GM23338 (cell line): ENCODE data around the gene CATSPERZ. TPM values are rescaled to one million over a fixed set of nuclear protein-coding genes. Genes with fewer than 3 reads are reported as not detected.

Experiments used
- ATAC-seq: fragments of 200-7000 bp; cut with Tn5 transposase; 3 replicates; pipeline ENCODE4 v1.9.1; 2020
- DNase-seq: peaks from one replicate; pipeline ENCODE4 v3.0.0-alpha.2; 2015; ENCODE audit warnings: low spot score
- H2AFZ ChIP-seq: fragments of 200-600 bp; sonication (generic); 2 replicates; pipeline ENCODE4 v1.8.0; 2016; ENCODE audit warnings: antibody characterized with exemption, mild to moderate bottlenecking, moderate library complexity
- H3F3A ChIP-seq: fragments of 200-600 bp; sonication (generic); replicated peaks from 2 replicates; pipeline ENCODE4 v1.8.0; 2017; ENCODE audit warnings: antibody characterized with exemption, mixed run types, low read depth
- H3K27ac ChIP-seq: fragments of 200-600 bp; sonication (generic); 2 replicates; pipeline ENCODE4 v1.6.1; 2016; ENCODE audit warnings: low read depth
- H3K27me3 ChIP-seq: fragments of 200-600 bp; sonication (generic); 2 replicates; pipeline ENCODE4 v1.8.0; 2016; ENCODE audit warnings: mild to moderate bottlenecking, mixed run types, moderate library complexity; ENCODE audit not compliant: insufficient read depth
- H3K36me3 ChIP-seq: fragments of 200-600 bp; sonication (generic); 2 replicates; pipeline ENCODE4 v1.8.0; 2016; ENCODE audit warnings: mild to moderate bottlenecking; ENCODE audit not compliant: insufficient read depth
- H3K4me1 ChIP-seq: fragments of 200-600 bp; sonication (generic); 2 replicates; pipeline ENCODE4 v1.8.0; 2016; ENCODE audit warnings: mild to moderate bottlenecking, moderate library complexity; ENCODE audit not compliant: insufficient read depth
- H3K4me2 ChIP-seq: fragments of 200-600 bp; sonication (generic); 2 replicates; pipeline ENCODE4 v1.7.1; 2017; ENCODE audit warnings: mixed run types
- H3K4me3 ChIP-seq: fragments of 200-600 bp; sonication (generic); 2 replicates; pipeline ENCODE4 v1.6.1; 2016; ENCODE audit warnings: mixed run types
- H3K79me2 ChIP-seq: fragments of 200-600 bp; sonication (generic); replicated peaks from 2 replicates; pipeline ENCODE4 v1.8.0; 2017; ENCODE audit warnings: mild to moderate bottlenecking; ENCODE audit not compliant: insufficient read depth
- H3K9me2 ChIP-seq: fragments of 200-600 bp; sonication (generic); 2 replicates; pipeline ENCODE4 v1.8.0; 2017; ENCODE audit not compliant: insufficient read depth
- H4K20me1 ChIP-seq: fragments of 200-600 bp; sonication (generic); replicated peaks from 2 replicates; pipeline ENCODE4 v1.8.0; 2017; ENCODE audit warnings: mild to moderate bottlenecking; ENCODE audit not compliant: insufficient read depth
- H3K27ac Mint-ChIP-seq: 2 replicates; pipeline ENCODE4 v1.8.0; 2020; ENCODE audit warnings: inconsistent platforms, mild to moderate bottlenecking, moderate library complexity, mixed read lengths
- H3K27me3 Mint-ChIP-seq: 3 replicates; pipeline ENCODE4 v1.8.0; 2022; ENCODE audit warnings: low read depth, mild to moderate bottlenecking, moderate library complexity, mixed read lengths, inconsistent platforms; ENCODE audit not compliant: insufficient read depth, poor library complexity
- H3K36me3 Mint-ChIP-seq: 3 replicates; pipeline ENCODE4 v1.8.0; 2021; ENCODE audit warnings: low read depth, mild to moderate bottlenecking, inconsistent platforms, moderate library complexity, mixed read lengths
- H3K4me1 Mint-ChIP-seq: 3 replicates; pipeline ENCODE4 v1.8.0; 2020; ENCODE audit warnings: mild to moderate bottlenecking, inconsistent platforms, mixed read lengths
- H3K4me3 Mint-ChIP-seq: 3 replicates; pipeline ENCODE4 v1.8.0; 2021; ENCODE audit warnings: moderate library complexity, mild to moderate bottlenecking, inconsistent platforms, mixed read lengths
- H3K9me3 Mint-ChIP-seq: 3 replicates; pipeline ENCODE4 v1.8.0; 2020; ENCODE audit warnings: moderate library complexity, mild to moderate bottlenecking, inconsistent platforms, mixed read lengths
- CREB1 ChIP-seq: fragments of 250-450 bp; sonication (Bioruptor Pico); IDR thresholded peaks from 2 replicates; pipeline ENCODE4 v1.5.0; 2020; ENCODE audit warnings: low read depth, mild to moderate bottlenecking, moderate library complexity
- EZH2phosphoT487 ChIP-seq: fragments of 200-600 bp; sonication (generic); IDR thresholded peaks from one replicate; pipeline ENCODE4 v1.8.1; 2018; ENCODE audit warnings: antibody characterized with exemption; ENCODE audit not compliant: unreplicated experiment
- NANOG ChIP-seq: IDR thresholded peaks from 2 replicates; pipeline ENCODE4 v1.6.1; 2016; ENCODE audit warnings: antibody characterized with exemption, borderline replicate concordance
- STAT1 ChIP-seq: IDR thresholded peaks from one replicate; pipeline ENCODE4 v1.6.1; 2016; ENCODE audit warnings: antibody characterized with exemption; ENCODE audit not compliant: unreplicated experiment
- ZNF114 ChIP-seq: fragments of 250-450 bp; sonication (Bioruptor Pico); IDR thresholded peaks from 2 replicates; pipeline ENCODE4 v1.5.0; 2020; ENCODE audit warnings: mild to moderate bottlenecking, moderate library complexity
- polyA plus RNA-seq: library from polyadenylated mRNA; unstranded; fragments of >200 nt; fragmentation: Nextera tagmentation; extraction: Ambion mirVana; gene quantifications from 2 replicates; pipeline ENCODE4 v1.2.1, GENCODE V29; 2016
- total RNA-seq: library from RNA; depleted of rRNA; stranded (reverse); fragments of >200 nt; shearing (Covaris generic); gene quantifications from 2 replicates; pipeline ENCODE4 v1.2.3, GENCODE V29; 2014
- TF ChIP-seq, protein P1 (sequence below): fragments of 250-450 bp; sonication (Bioruptor Pico); IDR thresholded peaks from 2 replicates; pipeline ENCODE4 v1.5.0; 2020; ENCODE audit warnings: mild to moderate bottlenecking, moderate library complexity
- TF ChIP-seq, protein P2 (sequence below): IDR thresholded peaks from 2 replicates; pipeline ENCODE4 v1.6.1; 2016; ENCODE audit warnings: antibody characterized with exemption

CATSPERZ gene
- total and polyA plus RNA-seq, 2 experiments from 2014 or later, result 0.99 TPM; not detected in 1

DNA sequence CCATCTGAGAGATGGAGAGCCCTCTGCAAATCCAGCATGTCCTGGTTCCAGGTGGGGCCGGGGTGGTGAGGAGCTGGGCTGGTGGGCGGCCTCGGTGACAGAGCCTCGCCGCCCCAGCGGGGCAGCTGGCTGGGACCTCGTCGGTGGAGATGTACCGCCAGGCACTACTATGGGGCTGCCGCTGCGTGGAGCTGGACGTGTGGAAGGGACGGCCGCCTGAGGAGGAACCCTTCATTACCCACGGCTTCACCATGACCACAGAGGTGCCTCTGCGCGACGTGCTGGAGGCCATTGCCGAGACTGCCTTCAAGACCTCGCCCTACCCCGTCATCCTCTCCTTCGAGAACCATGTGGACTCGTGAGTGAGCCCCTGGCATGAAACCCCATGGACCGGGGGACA lies 41.8 kb upstream of the CATSPERZ start (continued):
- TF ChIP-seq, protein P1, sequence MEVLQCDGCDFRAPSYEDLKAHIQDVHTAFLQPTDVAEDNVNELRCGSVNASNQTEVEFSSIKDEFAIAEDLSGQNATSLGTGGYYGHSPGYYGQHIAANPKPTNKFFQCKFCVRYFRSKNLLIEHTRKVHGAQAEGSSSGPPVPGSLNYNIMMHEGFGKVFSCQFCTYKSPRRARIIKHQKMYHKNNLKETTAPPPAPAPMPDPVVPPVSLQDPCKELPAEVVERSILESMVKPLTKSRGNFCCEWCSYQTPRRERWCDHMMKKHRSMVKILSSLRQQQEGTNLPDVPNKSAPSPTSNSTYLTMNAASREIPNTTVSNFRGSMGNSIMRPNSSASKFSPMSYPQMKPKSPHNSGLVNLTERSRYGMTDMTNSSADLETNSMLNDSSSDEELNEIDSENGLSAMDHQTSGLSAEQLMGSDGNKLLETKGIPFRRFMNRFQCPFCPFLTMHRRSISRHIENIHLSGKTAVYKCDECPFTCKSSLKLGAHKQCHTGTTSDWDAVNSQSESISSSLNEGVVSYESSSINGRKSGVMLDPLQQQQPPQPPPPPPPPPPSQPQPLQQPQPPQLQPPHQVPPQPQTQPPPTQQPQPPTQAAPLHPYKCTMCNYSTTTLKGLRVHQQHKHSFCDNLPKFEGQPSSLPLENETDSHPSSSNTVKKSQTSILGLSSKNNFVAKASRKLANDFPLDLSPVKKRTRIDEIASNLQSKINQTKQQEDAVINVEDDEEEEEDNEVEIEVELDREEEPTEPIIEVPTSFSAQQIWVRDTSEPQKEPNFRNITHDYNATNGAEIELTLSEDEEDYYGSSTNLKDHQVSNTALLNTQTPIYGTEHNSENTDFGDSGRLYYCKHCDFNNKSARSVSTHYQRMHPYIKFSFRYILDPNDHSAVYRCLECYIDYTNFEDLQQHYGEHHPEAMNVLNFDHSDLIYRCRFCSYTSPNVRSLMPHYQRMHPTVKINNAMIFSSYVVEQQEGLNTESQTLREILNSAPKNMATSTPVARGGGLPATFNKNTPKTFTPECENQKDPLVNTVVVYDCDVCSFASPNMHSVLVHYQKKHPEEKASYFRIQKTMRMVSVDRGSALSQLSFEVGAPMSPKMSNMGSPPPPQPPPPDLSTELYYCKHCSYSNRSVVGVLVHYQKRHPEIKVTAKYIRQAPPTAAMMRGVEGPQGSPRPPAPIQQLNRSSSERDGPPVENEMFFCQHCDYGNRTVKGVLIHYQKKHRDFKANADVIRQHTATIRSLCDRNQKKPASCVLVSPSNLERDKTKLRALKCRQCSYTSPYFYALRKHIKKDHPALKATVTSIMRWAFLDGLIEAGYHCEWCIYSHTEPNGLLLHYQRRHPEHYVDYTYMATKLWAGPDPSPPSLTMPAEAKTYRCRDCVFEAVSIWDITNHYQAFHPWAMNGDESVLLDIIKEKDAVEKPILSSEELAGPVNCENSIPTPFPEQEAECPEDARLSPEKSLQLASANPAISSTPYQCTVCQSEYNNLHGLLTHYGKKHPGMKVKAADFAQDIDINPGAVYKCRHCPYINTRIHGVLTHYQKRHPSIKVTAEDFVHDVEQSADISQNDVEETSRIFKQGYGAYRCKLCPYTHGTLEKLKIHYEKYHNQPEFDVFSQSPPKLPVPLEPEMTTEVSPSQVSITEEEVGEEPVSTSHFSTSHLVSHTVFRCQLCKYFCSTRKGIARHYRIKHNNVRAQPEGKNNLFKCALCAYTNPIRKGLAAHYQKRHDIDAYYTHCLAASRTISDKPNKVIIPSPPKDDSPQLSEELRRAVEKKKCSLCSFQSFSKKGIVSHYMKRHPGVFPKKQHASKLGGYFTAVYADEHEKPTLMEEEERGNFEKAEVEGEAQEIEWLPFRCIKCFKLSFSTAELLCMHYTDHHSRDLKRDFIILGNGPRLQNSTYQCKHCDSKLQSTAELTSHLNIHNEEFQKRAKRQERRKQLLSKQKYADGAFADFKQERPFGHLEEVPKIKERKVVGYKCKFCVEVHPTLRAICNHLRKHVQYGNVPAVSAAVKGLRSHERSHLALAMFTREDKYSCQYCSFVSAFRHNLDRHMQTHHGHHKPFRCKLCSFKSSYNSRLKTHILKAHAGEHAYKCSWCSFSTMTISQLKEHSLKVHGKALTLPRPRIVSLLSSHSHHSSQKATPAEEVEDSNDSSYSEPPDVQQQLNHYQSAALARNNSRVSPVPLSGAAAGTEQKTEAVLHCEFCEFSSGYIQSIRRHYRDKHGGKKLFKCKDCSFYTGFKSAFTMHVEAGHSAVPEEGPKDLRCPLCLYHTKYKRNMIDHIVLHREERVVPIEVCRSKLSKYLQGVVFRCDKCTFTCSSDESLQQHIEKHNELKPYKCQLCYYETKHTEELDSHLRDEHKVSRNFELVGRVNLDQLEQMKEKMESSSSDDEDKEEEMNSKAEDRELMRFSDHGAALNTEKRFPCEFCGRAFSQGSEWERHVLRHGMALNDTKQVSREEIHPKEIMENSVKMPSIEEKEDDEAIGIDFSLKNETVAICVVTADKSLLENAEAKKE, result no peak
- TF ChIP-seq NANOG (no peak), STAT1 (no peak)

DNA sequence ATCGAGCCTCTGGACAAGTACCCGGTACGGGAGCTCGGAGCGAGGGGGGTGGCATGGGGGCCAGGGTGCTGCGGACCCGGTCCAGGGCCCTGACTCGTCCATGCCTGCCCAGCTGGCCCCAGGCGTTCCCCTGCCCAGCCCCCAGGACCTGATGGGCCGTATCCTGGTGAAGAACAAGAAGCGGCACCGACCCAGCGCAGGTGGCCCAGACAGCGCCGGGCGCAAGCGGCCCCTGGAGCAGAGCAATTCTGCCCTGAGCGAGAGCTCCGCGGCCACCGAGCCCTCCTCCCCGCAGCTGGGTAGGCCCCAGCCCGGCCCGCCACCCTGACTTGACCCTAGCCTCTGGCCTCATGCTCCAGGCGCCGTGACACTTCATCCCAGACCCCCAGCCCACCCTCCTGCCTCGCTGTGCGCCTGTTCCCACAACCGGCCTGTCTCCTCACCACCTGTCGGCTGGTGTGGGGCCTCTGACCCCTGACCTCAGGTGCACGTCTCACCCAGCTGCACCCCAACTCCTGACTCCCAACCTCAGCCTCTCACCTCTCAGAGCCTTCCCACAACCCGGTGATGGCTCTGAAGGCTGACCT lies 41.1 kb upstream of the CATSPERZ start:
- Mint-ChIP-seq H3K9me3 (no peaks in the 10 kb centered on the region), H3K27me3 (peaks cover 11% of the 10 kb centered on the region), H3K4me3 (no peak overlapping the region), H3K36me3 (peaks cover 65% of the 10 kb centered on the region), H3K4me1 (peaks cover 8% of the 10 kb centered on the region; the same call in 2 of the 3 replicates), H3K27ac (no peak overlapping the region)
- H3K4me3 ChIP-seq, result no peak overlapping the region
- H3K36me3 ChIP-seq, result peaks cover 11% of the 10 kb centered on the region
- 0 out of 2 replicates have a peak, but pooled peaks cover 4% of the 10 kb centered on the region for H4K20me1 ChIP-seq
- no peak for ATAC-seq
- no peak overlapping the region for H3K27ac ChIP-seq
- H3F3A ChIP-seq, result 0 out of 2 replicates have a peak, but pooled peaks cover 2% of the 10 kb centered on the region
- H3K4me2 ChIP-seq, result no peak overlapping the region
- no peaks in the 10 kb centered on the region for H3K79me2 ChIP-seq
- DNase-seq, result no peak
- no peak overlapping the region for H2AFZ ChIP-seq
- H3K9me2 ChIP-seq, result no peaks in the 10 kb centered on the region
- no peaks in the 10 kb centered on the region for H3K27me3 ChIP-seq
- no peaks in the 10 kb centered on the region for H3K4me1 ChIP-seq
- TF ChIP-seq STAT1 (no peak), EZH2phosphoT487 (no peak), ZNF114 (no peak), CREB1 (no peak)
- TF ChIP-seq, protein P1, result no peak
- TF ChIP-seq, protein P2, sequence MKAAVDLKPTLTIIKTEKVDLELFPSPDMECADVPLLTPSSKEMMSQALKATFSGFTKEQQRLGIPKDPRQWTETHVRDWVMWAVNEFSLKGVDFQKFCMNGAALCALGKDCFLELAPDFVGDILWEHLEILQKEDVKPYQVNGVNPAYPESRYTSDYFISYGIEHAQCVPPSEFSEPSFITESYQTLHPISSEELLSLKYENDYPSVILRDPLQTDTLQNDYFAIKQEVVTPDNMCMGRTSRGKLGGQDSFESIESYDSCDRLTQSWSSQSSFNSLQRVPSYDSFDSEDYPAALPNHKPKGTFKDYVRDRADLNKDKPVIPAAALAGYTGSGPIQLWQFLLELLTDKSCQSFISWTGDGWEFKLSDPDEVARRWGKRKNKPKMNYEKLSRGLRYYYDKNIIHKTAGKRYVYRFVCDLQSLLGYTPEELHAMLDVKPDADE, result no peak
